Esophagus muscularis mucosa (tissue), 4 donors: ENCODE measurements around the gene ATP2A1. TPM values are rescaled to one million over a fixed set of nuclear protein-coding genes. Genes with fewer than 3 reads are reported as not detected.
"Not testable (repeated sequence)": the region's sequence is repeated elsewhere in the genome, so short reads cannot be mapped to it uniquely, and the experiment has no call there.

Experiments used
- DNase-seq: peaks from one replicate; pipeline ENCODE4 v3.0.0-alpha.2; 2017; ENCODE audit errors: extremely low spot score
- H3K27ac ChIP-seq, 4 donors: fragments of 200-600 bp; sonication (generic); replicated peaks in 1 of 4; 1 replicate in 3 of 4; 2 replicates in 1 of 4; pipeline ENCODE4 v1.5.1; 2016 to 2019; ENCODE audit warnings: mild to moderate bottlenecking in 1 of 4
- H3K27me3 ChIP-seq, 4 donors: fragments of 200-600 bp; sonication (generic); one replicate each; pipeline versions ENCODE4 v1.5.1 to v1.6.0; 2016 to 2019
- H3K36me3 ChIP-seq, 4 donors: fragments of 200-600 bp; sonication (generic); one replicate each; pipeline ENCODE4 v1.5.1; 2016 to 2019
- H3K4me1 ChIP-seq, 4 donors: fragments of 200-600 bp; sonication (generic); one replicate each; pipeline ENCODE4 v1.5.1; 2016 to 2019
- H3K4me3 ChIP-seq, 4 donors: fragments of 200-600 bp; sonication (generic); 1 replicate in 2 of 4; 2 replicates in 2 of 4; pipeline ENCODE4 v1.5.1; 2016 to 2019; ENCODE audit warnings: mild to moderate bottlenecking in 4 of 4, moderate library complexity in 1 of 4
- H3K9me3 ChIP-seq, 4 donors: fragments of 200-600 bp; sonication (generic); 1 replicate in 3 of 4; 2 replicates in 1 of 4; pipeline ENCODE4 v1.5.1; 2016 to 2019
- CTCF ChIP-seq, 3 experiments: fragments of 200-600 bp in 2 of 3; fragments of 450-650 bp in 1 of 3; sonication (generic) in 2 of 3; IDR thresholded peaks; one replicate each; pipeline ENCODE4 v1.5.1; 2017 to 2019; ENCODE audit warnings: antibody characterized with exemption in 3 of 3, mild to moderate bottlenecking in 2 of 3, moderate library complexity in 1 of 3
- EP300 ChIP-seq: sonication (generic); formaldehyde crosslinking; IDR thresholded peaks from one replicate; pipeline ENCODE4 v1.6.1; 2017; ENCODE audit warnings: antibody characterized with exemption
- POLR2A ChIP-seq: fragments of 450-650 bp; IDR thresholded peaks from one replicate; pipeline ENCODE4 v1.6.1; 2017; ENCODE audit warnings: antibody characterized with exemption, moderate library complexity, mild to moderate bottlenecking, low read depth
- POLR2AphosphoS5 ChIP-seq, 2 donors: sonication (generic); formaldehyde crosslinking; IDR thresholded peaks; one replicate each; pipeline ENCODE4 v1.6.1; 2017; ENCODE audit warnings: antibody characterized with exemption in 2 of 2
- WGBS: methylation state at CpG from one replicate; pipeline ENCODE4 v1.1.5; 2018; 5-methylcytosine and 5-hydroxymethylcytosine counted together
- intact Hi-C: fragments of 100-400 bp; cut with DNase I; formaldehyde crosslinking; loops from one replicate; pipeline ENCODE4 v1.15.1; 2023
- total RNA-seq, 4 donors: library from RNA; depleted of rRNA; stranded (reverse); fragments of >200 nt; gene quantifications; one replicate each; pipeline versions ENCODE4 v1.1.0 to v1.2.1, GENCODE V29; 2016

ATP2A1 gene
- total RNA-seq, 4 donors from 2014 or later, result 0.86 TPM; not detected in 3

DNA sequence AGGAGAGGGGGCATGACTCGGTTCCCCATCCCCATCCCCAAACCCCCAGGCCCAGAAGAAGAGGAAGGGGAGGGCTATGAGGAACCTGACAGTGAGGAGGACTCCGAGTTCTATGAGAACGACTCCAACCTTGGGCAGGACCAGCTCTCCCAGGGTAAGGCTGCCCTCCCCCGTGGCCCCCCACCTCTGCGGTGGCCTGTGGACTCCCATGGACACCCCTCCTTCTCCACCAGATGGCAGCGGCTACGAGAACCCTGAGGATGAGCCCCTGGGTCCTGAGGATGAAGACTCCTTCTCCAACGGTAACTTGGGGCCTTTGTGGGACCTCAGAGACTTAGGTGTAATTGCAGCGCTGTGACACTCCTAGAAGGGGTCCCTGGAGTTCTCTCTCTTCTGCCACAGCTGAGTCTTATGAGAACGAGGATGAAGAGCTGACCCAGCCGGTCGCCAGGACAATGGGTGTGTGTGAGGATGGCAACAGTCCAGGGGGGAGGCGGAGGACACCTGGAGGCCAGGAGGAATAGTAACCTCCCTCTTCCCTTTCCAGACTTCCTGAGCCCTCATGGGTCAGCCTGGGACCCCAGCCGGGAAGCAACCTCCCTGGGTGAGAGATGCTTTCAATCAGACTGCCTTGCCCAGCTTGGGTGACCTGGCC lies 59.1 kb downstream of the ATP2A1 start:
- no peaks in the 10 kb centered on the region for H3K9me3 ChIP-seq
- H3K4me3 ChIP-seq, result no peak overlapping the region
- H3K27me3 ChIP-seq, result peaks cover 0 to 15% (median 0%) of the 10 kb centered on the region in 4 donors
- 84% methylated on average over 13 of the region's 14 CpGs for WGBS
- TF ChIP-seq EP300 (no peak), POLR2A (no peak), POLR2AphosphoS5 (IDR thresholded peaks at IDR 0.05) (no peak), CTCF (IDR thresholded peaks at IDR 0.05) (no peak)
- no peak for DNase-seq
- no peak overlapping the region for H3K27ac ChIP-seq
- H3K36me3 ChIP-seq, result no peaks in the 10 kb centered on the region
- intact Hi-C loops, result no loop called here
- H3K4me1 ChIP-seq, result peaks cover 0 to 13% (median 11%) of the 10 kb centered on the region in 4 donors

GRCh38 chr16:28938721-28939120 lies 60.4 kb downstream of the ATP2A1 start:
- Histone ChIP-seq H3K4me3 (no peak overlapping the region), H3K4me1 (peaks cover 0 to 13% (median 11%) of the 10 kb centered on the region in 4 donors), H3K9me3 (no peaks in the 10 kb centered on the region), H3K27me3 (peaks cover 0 to 15% (median 0%) of the 10 kb centered on the region in 4 donors), H3K36me3 (no peaks in the 10 kb centered on the region), H3K27ac (no peak overlapping the region)
- TF ChIP-seq POLR2AphosphoS5 (IDR thresholded peaks at IDR 0.05), result no peak
- TF ChIP-seq EP300, result no peak
- TF ChIP-seq CTCF (IDR thresholded peaks at IDR 0.05), result no peak
- TF ChIP-seq POLR2A, result no peak
- WGBS, result 96% methylated on average over 3 of the region's 7 CpGs
- no peak for DNase-seq
- intact Hi-C loops, result no loop called here

DNA sequence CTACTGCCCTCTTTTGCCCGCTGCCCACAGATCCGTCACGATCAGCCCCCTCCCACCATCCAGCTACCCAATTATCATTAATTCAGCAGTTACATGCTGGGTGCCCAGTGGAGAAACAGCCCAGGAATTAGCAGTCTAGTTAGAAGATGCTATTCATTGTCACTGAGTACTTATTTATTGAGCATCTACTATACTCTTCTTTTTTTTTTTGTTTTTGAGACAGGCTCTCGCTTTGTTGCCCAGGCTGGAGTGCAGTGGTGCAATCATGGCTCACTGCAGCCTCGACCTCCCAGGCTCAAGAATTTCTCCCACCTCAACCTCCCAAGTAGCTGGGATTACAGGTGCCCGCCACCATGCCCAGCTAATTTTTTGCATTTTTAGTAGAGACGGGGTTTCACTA lies 61.5 kb downstream of the ATP2A1 start:
- 87% methylated on average over 7 of the region's 7 CpGs for WGBS
- intact Hi-C loops, result loop anchor here (5.0 kb wide), 1 partner anchor 98 kb away; no protein-coding TSS in a partner anchor
- not testable (repeated sequence) for H3K9me3 ChIP-seq, DNase-seq, H3K27ac ChIP-seq, H3K36me3 ChIP-seq, H3K4me3 ChIP-seq
- Histone ChIP-seq H3K4me1 (peaks cover 0 to 13% (median 11%) of the 10 kb centered on the region in 4 donors), H3K27me3 (peaks cover 0 to 15% (median 0%) of the 10 kb centered on the region in 4 donors)

DNA sequence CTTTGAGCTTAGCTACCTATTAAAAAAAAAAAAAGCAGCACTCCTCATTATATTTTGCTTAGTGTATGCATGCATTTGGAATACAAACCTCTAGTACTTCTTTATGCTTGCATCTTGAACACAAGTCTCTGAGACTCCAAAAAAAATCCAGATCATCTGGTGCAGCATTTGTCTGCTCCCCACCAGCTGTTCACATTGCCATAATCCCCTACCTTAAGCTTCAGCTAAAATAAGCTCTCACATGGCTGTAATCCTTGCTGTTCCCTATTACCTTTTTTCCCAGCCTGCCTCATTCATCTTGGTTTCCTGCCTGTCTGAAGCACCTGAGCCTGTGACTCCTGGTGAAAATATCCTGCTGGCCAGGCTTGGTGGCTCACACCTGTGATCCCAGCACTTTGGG lies 65.0 kb downstream of the ATP2A1 start:
- H3K4me3 ChIP-seq, result no peak overlapping the region
- H3K36me3 ChIP-seq, result no peaks in the 10 kb centered on the region
- TF ChIP-seq POLR2AphosphoS5 (IDR thresholded peaks at IDR 0.05), result no peak
- no peak for TF ChIP-seq EP300
- TF ChIP-seq CTCF (IDR thresholded peaks at IDR 0.05), result no peak
- no peak for TF ChIP-seq POLR2A
- H3K4me1 ChIP-seq, result peaks cover 4 to 13% (median 12%) of the 10 kb centered on the region in 4 donors
- H3K9me3 ChIP-seq, result no peaks in the 10 kb centered on the region
- DNase-seq, result no peak
- no peak overlapping the region for H3K27ac ChIP-seq
- peaks cover 0 to 5% (median 0%) of the 10 kb centered on the region in 4 donors for H3K27me3 ChIP-seq
- intact Hi-C loops, result loop anchor here (5.0 kb wide), 1 partner anchor 101 kb away; no protein-coding TSS in a partner anchor

GRCh38 chr16:28946681-28947080 lies 68.4 kb downstream of the ATP2A1 start:
- H3K27ac ChIP-seq, result no peak overlapping the region
- DNase-seq, result no peak
- H3K9me3 ChIP-seq, result no peaks in the 10 kb centered on the region
- TF ChIP-seq EP300 (no peak), POLR2A (no peak), CTCF (IDR thresholded peaks at IDR 0.05) (no peak), POLR2AphosphoS5 (IDR thresholded peaks at IDR 0.05) (no peak)
- H3K27me3 ChIP-seq, result no peaks in the 10 kb centered on the region
- intact Hi-C loops, result loop anchor here (5.0 kb wide), 2 partner anchors 69 to 124 kb away; partner anchors contain the start of genes ATP2A1 and ATXN2L
- H3K36me3 ChIP-seq, result no peaks in the 10 kb centered on the region
- 69% methylated on average over 4 of the region's 4 CpGs for WGBS
- H3K4me3 ChIP-seq, result no peak overlapping the region
- H3K4me1 ChIP-seq, result peaks cover 12 to 26% (median 21%) of the 10 kb centered on the region in 4 donors
